ENCODE results near the gene TARDBP.

TARDBP gene

DNA sequence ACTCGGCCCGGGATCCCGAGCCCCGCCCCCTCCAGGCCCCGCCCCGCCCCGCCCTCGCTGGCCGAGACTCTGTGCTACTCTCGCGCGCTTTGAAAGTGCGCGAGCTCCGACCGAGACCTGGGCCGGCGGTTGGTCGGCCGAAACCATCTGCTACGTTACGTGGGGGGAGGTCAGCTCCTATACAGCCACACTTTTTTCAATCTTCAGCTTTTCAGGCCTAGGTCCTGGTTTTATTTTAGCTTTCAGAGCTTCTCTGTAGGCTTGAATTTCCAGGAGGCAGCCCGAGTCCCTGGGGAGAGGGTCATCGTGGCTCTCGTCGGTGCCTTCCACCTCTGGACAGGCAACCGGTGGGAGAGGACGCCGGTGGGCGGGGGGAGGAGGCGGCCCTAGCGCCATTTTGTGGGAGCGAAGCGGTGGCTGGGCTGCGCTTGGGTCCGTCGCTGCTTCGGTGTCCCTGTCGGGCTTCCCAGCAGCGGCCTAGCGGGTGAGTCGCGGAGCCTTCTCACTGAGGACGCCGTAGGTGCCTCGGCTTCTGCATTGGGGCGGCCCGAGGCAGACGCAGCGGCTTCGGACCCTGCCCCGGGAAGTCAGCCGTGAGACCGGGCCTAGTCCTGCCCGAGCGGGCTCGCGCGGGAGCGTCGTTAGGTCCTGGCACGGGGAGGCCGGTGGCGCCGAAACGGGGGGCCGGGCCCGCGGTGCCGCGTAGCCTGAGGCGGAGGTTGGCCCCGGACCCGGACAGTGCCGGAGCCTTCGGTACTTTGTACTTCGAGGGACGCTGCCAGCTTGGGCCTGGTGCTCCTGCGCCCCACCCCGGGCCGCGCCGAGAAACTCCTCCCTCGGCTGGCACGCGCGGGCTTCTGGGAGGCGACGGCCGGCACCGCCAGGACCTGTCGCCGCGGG is at the start of gene TARDBP:
TSS of gene TARDBP (plus strand) at position 395 of the 900 bp plus-strand sequence. CDS start 1,074 bp downstream, outside the sequence.
- Mint-ChIP-seq H3K4me1 (peaks cover 29% of the 10 kb centered on the region), H3K27me3 (no peaks in the 10 kb centered on the region), H3K36me3 (peaks cover 9% of the 10 kb centered on the region), H3K9me3 (no peaks in the 10 kb centered on the region), H3K27ac (peak within 1 kb of the TSS; percentile 99), H3K4me3 (peak within 1 kb of the TSS; percentile 98)

DNA sequence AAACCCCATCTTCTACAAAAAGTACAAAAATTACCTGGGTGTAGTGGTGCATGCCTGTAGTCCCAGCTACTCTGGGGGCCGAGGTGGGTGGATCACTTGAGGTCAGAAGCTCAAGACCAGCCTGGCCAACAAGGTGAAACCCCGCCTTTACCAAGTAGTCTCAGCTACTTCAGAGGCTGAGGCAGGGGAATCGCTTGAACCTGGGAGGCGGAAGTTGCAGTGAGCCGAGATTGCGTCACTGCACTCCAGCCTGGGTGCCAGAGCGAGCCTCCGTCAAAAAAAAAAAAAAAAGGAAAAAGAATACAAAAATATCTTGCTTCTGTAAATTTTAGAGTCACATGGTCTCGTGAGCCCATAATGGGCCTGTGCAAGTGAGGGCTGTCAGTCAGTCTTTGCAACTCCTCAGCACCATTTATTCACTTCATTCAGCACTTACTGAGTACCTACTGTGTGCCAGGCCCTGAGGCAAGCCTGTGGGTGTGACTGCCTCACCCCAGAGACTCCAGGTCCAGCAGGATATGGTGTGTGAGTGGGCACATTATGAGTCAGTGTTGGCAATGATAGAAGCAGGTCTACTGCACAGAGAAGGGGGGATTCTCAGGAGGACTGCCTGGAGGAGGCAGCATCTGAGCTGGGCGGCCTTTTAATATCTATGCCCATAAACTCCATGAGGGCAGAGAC is 46.8 kb upstream of the TARDBP start:
- peak overlapping the region; percentile 8 for H3K4me3 Mint-ChIP-seq
- peaks cover 14% of the 10 kb centered on the region for H3K4me1 Mint-ChIP-seq
- peak overlapping the region; percentile 30 for H3K27ac Mint-ChIP-seq
- no peaks in the 10 kb centered on the region for H3K9me3 Mint-ChIP-seq
- H3K27me3 Mint-ChIP-seq, result peaks cover 2% of the 10 kb centered on the region
- H3K36me3 Mint-ChIP-seq, result no peaks in the 10 kb centered on the region

DNA sequence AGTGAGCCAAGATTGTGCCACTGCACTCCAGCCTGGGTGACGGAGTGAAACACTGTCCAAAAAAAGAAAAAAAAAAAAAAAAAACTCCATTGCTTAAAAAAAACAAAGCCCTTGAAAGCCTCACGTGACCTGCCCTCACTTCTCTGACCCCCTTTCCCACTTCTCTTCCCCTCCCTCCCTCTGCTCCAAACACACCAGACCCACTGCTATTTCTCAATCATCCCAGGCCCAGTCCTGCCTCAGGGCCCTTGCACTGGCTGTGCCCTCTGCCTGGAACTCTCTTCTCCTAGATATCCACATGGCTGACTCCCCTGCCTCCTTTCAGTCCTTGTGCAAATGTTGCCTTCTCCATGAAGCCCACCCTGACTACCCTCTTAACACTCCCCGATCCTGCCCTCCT is 45.4 kb upstream of the TARDBP start:
- H3K27me3 Mint-ChIP-seq, result no peaks in the 10 kb centered on the region
- no peaks in the 10 kb centered on the region for H3K9me3 Mint-ChIP-seq
- H3K4me1 Mint-ChIP-seq, result peaks cover 14% of the 10 kb centered on the region
- H3K36me3 Mint-ChIP-seq, result no peaks in the 10 kb centered on the region
- H3K27ac Mint-ChIP-seq, result no peak overlapping the region
- H3K4me3 Mint-ChIP-seq, result no peak overlapping the region

DNA sequence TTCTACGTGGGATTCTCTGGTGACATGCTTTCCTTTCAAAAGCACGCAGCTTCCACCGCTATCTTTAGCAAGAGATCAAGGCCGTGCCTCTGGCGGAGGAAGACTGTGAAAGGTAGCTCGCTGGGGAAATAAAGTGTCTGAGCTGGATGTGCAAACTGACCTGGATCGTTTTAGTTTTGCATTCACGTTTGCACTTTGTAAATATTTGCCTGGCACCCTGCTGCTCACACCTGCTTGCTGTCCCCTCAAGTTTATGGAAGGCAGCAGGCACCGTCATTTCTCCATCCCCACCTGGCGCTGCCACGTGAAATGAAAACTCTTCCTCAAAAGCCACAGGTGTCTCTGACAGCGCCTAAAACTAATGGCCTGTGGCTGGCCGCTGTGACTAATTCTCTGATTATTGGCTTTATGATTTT is 44.0 kb upstream of the TARDBP start:
- no peak overlapping the region for H3K27ac Mint-ChIP-seq
- H3K9me3 Mint-ChIP-seq, result no peaks in the 10 kb centered on the region
- H3K4me1 Mint-ChIP-seq, result peaks cover 14% of the 10 kb centered on the region
- H3K27me3 Mint-ChIP-seq, result no peaks in the 10 kb centered on the region
- H3K36me3 Mint-ChIP-seq, result no peaks in the 10 kb centered on the region
- H3K4me3 Mint-ChIP-seq, result no peak overlapping the region

DNA sequence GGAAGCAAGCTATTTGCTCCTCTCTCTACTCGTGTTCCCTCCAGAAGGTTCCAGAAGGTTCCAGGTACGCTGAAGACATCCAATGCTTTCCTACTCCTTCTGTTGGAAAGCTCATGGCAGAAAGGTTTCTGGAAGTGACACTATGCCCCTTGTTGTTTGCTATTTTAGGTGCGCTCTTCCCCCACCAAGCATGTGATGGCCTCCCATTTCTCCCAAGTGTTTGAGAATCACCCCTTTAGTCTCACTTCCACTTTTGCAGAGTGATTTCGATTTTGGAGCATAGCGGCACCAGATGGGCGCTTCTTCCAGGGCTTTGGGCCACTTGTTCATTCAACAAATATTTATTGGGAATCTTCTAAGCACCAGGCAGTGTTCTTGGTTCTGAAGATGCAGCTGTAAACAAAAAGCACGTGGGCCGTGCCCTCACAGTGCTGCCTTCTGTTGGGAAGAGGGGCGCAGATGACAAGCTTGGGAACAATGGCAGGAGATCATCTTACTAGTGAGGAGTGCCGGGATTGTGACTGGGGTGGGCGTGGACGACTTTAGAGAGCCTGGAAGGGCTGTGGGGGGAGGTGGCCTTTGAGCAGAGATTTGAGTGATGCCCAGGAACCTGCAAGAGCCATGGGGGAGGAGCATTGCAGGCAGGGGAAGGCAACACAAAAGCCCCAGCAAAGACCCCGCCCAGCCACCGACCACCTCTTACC is 43.0 kb upstream of the TARDBP start:
- Mint-ChIP-seq H3K36me3 (no peaks in the 10 kb centered on the region), H3K4me3 (no peak overlapping the region), H3K9me3 (no peaks in the 10 kb centered on the region), H3K4me1 (peaks cover 14% of the 10 kb centered on the region), H3K27me3 (no peaks in the 10 kb centered on the region), H3K27ac (no peak overlapping the region)

DNA sequence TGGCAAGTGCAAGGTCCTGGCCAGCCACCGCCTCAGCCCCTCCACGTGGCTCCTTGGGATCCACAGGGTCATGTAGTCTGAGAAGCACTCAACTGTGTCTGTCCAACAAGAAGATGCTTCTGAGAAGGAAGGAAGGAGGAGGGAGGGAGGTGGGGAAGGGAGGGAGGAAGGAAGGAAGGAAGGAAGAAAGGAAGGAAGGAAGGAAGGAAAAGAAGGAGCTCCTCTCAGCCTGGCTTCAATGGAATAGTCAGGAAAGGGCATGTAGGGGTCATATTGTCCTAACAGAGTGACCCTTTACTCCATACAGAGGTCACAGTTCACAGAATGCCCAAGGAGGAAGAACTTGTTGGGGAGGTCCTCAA is 42.5 kb upstream of the TARDBP start:
- H3K36me3 Mint-ChIP-seq, result no peaks in the 10 kb centered on the region
- no peaks in the 10 kb centered on the region for H3K9me3 Mint-ChIP-seq
- peaks cover 11% of the 10 kb centered on the region for H3K4me1 Mint-ChIP-seq
- no peaks in the 10 kb centered on the region for H3K27me3 Mint-ChIP-seq
- H3K4me3 Mint-ChIP-seq, result no peak overlapping the region
- no peak overlapping the region for H3K27ac Mint-ChIP-seq

DNA sequence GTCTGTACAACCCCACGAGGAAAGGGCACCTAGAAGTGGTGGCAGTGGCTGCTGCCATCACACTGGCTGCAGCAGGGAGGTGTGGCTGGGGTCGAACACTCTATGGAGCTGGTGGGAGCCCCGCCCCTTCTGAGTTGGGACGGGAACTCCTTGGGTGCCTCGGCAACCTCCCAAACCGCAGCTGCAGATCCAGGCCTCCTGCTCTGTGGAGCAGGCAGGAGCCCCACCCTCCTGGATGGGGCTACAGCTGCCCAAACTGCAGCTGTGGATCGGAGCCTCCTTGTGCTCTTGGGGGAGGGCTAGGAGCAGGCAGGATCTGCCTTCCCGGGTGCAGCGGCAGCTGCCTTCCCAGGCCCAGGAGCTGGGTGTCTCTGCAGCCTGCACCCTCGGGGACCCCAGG is 38.9 kb upstream of the TARDBP start:
- Mint-ChIP-seq H3K9me3 (no peaks in the 10 kb centered on the region), H3K27me3 (peaks cover under 1% of the 10 kb centered on the region), H3K4me3 (no peak overlapping the region), H3K27ac (no peak overlapping the region), H3K36me3 (no peaks in the 10 kb centered on the region), H3K4me1 (no peaks in the 10 kb centered on the region)

DNA sequence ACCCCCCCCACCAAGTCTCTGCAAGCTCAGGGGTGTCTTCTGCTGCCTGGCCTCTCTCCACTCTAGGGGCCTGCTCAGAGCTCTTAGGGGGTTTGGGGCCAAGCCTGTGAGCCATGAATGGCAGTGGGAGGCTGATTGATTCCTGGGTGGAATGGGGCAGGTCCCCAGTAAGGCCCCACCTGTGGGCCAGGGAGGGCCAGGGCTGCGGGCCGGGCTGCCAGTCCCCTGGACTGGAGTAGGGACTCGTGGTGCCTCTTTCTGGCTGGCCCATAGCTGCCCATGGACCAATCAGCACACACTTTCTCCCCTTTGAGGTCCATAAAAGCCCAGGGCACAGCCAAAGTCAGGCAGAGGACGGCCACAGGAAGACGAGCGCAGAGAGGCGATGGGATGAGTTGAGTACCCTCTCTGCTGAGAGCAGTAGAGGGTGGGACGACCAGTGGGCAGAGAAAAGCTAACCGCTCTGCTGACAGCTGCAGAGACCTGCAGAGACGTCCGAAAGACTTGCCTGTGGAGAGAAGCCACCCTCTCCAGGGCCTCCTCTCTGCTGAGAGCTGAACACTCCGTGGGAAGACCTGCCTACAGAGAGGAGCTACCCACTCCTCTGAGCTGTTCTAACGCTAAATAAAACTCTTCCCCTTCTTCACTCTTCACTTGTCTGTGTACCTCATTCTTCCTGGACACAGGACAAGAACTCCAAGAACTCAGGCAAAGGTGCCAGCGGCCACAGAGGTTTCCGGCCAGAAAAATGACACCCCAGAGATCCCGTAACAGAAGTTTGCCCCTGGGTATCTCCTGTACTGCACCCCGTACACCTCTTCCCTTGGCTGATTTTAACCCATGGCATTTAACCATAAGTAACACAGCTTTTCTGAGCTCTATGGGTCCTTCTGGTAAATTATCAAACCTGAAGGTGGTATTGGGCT is 38.2 kb upstream of the TARDBP start:
- no peak overlapping the region for H3K4me3 Mint-ChIP-seq
- no peaks in the 10 kb centered on the region for H3K36me3 Mint-ChIP-seq
- peaks cover 3% of the 10 kb centered on the region for H3K27me3 Mint-ChIP-seq
- no peaks in the 10 kb centered on the region for H3K9me3 Mint-ChIP-seq
- H3K27ac Mint-ChIP-seq, result no peak overlapping the region
- H3K4me1 Mint-ChIP-seq, result no peaks in the 10 kb centered on the region

DNA sequence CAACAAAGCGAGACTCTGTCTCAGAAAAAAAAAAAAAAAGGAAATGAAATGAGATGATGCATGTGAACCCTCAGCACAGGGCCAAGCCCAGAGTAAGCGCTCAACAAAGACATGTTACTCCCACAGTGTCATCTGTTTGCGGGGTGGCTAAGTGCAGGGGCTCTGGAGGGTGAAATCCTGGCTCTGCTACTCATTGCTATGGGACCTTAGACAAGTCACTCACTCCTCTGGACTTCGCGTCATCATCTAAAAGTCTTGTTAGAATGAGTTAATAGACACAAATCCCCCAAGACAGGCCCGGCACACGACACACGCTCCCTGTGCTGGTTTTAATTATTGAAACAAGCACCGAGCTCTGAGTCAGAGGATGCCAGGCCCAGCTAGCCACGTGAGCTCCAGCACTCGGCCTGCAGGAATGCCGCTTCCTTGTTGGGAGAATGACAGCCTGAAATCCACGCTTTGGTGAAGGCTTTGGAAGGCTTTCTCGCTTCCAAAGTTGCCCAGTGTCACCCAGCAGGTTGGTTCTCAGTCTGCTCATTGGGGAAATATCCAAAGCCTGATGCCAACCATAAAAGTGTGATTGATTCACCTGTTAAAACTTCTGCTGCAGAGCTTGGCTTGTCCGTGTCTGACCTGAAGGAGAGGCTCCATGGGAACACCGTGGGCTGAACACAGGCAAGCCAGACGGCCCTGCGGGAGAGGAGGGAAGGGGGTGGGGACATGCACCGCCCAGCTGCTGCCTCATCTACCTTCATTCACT is 36.7 kb upstream of the TARDBP start:
- Mint-ChIP-seq H3K9me3 (no peaks in the 10 kb centered on the region), H3K27ac (no peak overlapping the region), H3K4me3 (no peak overlapping the region), H3K4me1 (no peaks in the 10 kb centered on the region), H3K36me3 (no peaks in the 10 kb centered on the region), H3K27me3 (peaks cover 6% of the 10 kb centered on the region)

DNA sequence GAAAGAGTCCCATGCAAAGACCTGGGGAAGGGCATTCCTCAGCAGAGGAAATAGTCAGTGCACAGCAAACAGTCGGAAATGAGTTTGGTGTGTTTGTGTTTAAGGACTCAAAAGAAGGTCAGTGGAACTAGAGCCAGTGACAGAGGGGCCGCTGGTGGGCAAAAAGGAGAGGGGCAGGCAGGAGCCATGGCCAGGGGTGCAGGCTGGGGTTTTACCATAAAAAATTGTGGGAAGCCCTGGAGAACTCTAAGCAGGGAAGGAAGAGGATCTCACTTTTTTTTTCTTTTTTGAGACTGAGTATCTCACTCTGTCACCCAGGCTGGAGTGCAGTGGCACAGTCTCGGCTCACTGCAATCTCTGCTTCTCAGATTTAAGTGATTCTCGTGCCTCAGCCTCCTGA is 33.7 kb upstream of the TARDBP start:
- Mint-ChIP-seq H3K27me3 (peaks cover 7% of the 10 kb centered on the region), H3K4me1 (no peaks in the 10 kb centered on the region), H3K9me3 (no peaks in the 10 kb centered on the region), H3K36me3 (no peaks in the 10 kb centered on the region), H3K4me3 (no peak overlapping the region), H3K27ac (no peak overlapping the region)

DNA sequence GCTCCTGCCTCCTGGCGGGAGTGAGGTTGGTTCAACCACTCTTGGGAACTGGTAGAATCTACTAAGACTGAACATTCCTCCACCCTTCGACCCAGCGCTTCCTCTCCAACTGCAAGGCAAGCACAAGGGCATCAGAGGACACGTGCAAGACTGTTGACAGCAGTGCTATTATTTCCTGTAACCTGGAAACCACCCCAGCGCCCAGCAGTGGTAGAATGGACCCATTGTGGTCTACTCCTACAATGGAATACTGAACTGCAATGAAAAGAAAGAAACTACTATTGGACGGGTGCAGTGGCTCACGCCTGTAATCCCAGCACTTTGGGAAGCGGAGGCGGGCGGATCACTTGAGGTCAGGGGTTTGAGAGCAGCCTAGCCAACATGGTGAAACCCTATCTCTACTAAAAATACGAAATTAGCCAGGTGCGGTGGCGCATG is 33.0 kb upstream of the TARDBP start:
- no peak overlapping the region for H3K27ac Mint-ChIP-seq
- H3K36me3 Mint-ChIP-seq, result no peaks in the 10 kb centered on the region
- H3K9me3 Mint-ChIP-seq, result no peaks in the 10 kb centered on the region
- no peaks in the 10 kb centered on the region for H3K4me1 Mint-ChIP-seq
- H3K27me3 Mint-ChIP-seq, result peaks cover 7% of the 10 kb centered on the region
- no peak overlapping the region for H3K4me3 Mint-ChIP-seq

DNA sequence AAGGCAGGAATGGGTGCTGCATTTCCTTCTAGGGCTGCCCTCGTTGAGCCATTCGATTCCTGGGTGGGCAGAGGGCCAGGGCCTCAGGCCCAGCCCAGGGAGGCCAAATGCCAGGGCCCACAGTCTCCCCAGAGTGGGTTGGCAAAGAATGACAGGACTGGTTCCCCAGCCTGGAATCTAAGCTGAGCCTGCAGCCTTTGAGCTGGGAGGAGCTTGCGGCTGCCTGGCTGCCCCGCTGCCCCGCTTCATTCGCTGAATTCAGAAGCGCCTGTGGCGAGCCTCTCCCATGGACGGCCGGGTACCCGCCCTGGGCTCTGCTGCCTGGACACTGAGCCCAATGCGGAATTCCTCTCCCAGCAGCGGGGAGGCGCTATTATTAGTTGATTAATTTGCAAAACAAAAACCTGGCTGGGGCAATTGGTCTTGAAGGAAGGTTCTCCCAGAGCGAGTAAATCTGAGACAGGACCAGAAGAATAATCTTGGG is 32.3 kb upstream of the TARDBP start:
- H3K4me3 Mint-ChIP-seq, result no peak overlapping the region
- no peak overlapping the region for H3K27ac Mint-ChIP-seq
- no peaks in the 10 kb centered on the region for H3K36me3 Mint-ChIP-seq
- H3K9me3 Mint-ChIP-seq, result no peaks in the 10 kb centered on the region
- no peaks in the 10 kb centered on the region for H3K4me1 Mint-ChIP-seq
- peaks cover 7% of the 10 kb centered on the region for H3K27me3 Mint-ChIP-seq

DNA sequence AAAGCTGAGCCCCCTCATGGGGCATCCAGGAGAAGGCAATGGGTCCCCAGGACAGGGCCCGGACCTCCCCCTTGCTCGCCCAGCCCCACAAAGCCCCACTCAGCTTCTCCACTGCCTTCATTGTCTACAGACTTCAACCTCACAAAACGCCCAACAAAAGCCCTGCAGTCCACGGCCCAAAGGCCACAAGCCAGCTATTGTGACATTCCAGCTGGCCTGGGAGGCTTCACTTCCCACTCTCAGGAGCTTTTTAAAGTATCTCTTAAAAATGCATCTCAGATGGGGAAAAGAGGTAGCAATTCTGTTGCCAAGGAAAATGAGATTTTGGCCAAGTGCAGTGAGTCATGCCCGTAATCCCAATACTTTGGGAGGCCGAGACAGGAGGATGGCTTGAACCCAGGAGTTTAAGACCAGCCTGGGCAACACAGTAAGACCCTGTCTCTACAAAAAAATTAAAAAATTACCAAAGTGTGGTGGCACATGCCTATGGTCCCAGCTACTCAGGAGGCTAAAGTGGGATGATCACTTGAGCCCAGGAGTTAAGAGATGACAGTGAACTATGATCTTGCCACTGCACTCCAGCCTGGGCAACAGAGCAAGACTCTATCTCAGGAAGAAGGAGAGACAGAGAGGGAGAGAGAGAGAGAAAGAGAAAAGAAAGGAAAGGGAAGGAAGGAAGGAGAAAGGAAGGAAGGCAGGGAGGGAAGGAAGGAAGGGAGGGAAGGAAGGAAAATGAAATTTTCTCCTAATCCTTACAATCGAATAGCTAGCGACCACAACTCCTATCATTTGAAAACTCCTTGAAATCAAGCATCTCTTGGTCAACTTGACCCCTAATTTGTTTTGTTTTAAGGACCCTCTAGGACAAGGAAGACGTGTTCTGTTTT is 31.4 kb upstream of the TARDBP start:
- no peak overlapping the region for H3K27ac Mint-ChIP-seq
- H3K4me3 Mint-ChIP-seq, result no peak overlapping the region
- peaks cover 7% of the 10 kb centered on the region for H3K27me3 Mint-ChIP-seq
- H3K9me3 Mint-ChIP-seq, result no peaks in the 10 kb centered on the region
- H3K4me1 Mint-ChIP-seq, result no peaks in the 10 kb centered on the region
- no peaks in the 10 kb centered on the region for H3K36me3 Mint-ChIP-seq

DNA sequence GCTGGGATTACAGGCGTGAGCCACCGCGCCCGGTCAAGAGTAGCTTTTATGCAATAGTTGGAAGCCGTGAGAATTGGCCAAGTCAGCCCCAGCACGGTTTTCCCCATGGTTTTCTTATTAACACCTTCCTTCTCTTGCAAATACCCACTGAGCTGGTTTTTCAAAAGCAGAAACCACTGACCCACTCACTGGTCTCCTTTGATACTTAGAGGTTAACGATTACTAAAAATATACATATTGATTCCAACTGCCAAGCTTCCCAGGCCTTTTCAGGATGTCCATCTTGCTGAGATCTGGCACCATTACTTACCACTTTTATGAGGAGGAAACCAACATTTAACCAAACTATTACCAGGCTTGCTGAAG is 25.9 kb upstream of the TARDBP start:
- Mint-ChIP-seq H3K36me3 (no peaks in the 10 kb centered on the region), H3K27ac (no peak overlapping the region), H3K4me3 (no peak overlapping the region), H3K9me3 (no peaks in the 10 kb centered on the region), H3K27me3 (no peaks in the 10 kb centered on the region), H3K4me1 (no peaks in the 10 kb centered on the region)
